Measurements from ENCODE around the gene ARFIP2. TPM values are rescaled to one million over a fixed set of nuclear protein-coding genes. Genes with fewer than 3 reads are reported as not detected.
A peak's percentile ranks its signal among the peaks of the same experiment; 100 is the strongest.

The ARFIP2 gene
- total and polyA plus RNA-seq, 8 donors, result 30.5 to 92.0 (median 38.6) TPM

DNA sequence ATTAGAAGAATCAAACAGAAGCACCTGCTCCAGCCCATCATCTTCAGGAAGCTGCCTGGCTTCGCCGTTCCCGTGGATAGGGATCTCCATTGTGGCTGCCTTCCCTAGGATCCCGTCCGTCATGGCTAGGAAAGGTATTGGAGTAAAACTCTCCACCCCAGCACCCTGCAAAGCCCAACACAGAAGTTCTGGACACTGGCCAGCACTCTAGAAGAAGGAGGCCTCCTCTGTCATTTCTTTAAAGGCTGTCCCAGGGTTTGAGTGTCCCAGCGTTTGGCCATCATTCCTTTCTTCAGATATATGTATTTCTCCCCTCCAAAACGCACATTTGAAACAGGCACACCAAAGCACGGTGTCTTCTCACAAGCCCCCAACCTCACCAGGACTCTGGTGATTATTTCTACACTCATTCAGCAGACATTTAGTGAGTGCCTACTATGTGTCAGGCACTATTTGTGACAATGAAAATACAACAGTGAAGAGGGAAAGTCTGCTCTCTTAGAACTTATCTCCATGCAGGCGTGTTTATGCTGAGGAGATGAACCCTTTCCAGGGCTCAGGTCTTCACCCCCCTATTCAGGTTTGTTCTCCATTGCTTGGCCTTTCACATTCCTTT is 724 bp downstream of the ARFIP2 start:
- Histone ChIP-seq H3K27me3 (no peaks in the 10 kb centered on the region), H3K27ac (peak overlapping the region; percentile 87 to 94 (median 91)), H3K36me3 (peaks cover 0 to 22% (median 14%) of the 10 kb centered on the region in 3 donors), H3K4me3 (peak overlapping the region; percentile 64 to 81 (median 77)), H3K9me3 (no peaks in the 10 kb centered on the region), H3K4me1 (peaks cover 16 to 27% (median 24%) of the 10 kb centered on the region in 3 donors)
- ATAC-seq, result no peak
- no peak for FAIRE-seq
- TF ChIP-seq, protein P1, sequence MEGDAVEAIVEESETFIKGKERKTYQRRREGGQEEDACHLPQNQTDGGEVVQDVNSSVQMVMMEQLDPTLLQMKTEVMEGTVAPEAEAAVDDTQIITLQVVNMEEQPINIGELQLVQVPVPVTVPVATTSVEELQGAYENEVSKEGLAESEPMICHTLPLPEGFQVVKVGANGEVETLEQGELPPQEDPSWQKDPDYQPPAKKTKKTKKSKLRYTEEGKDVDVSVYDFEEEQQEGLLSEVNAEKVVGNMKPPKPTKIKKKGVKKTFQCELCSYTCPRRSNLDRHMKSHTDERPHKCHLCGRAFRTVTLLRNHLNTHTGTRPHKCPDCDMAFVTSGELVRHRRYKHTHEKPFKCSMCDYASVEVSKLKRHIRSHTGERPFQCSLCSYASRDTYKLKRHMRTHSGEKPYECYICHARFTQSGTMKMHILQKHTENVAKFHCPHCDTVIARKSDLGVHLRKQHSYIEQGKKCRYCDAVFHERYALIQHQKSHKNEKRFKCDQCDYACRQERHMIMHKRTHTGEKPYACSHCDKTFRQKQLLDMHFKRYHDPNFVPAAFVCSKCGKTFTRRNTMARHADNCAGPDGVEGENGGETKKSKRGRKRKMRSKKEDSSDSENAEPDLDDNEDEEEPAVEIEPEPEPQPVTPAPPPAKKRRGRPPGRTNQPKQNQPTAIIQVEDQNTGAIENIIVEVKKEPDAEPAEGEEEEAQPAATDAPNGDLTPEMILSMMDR (IDR thresholded peaks at IDR 0.05), result no peak
- no peak for DNase-seq
- intact Hi-C loops (cut with DNase I), result no loop called here
- WGBS, 2 donors, result 21 to 26% methylated on average over 9 of the region's 9 CpGs

DNA sequence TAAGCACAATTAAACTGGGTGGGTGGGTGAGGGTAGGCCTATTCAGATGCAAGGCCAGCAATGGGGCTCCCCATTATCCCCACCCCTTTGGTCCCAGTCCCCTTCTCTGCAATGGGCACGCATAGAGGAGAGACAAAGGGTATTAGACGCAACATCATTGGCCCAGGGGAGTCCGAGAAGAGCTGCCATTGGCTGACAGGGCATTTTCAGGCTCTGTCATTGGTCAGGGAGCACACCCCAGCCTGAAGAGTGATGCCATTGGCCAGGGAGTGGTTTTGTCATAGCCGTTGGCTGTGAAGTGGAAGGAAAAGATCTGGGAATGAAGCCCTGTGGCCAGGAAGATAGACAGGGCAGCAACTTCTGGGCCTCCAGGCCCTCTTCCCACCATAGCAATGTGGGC is 4.6 kb downstream of the ARFIP2 start:
- TF ChIP-seq, protein P1 (IDR thresholded peaks at IDR 0.05), result no peak
- 91 to 94% methylated on average over 4 of the region's 4 CpGs for WGBS, 2 donors
- ATAC-seq (no peak), FAIRE-seq (no peak), DNase-seq (no peak)
- H3K4me1 ChIP-seq, result peaks cover 13 to 36% (median 19%) of the 10 kb centered on the region in 3 donors
- H3K27me3 ChIP-seq, result no peaks in the 10 kb centered on the region
- no peak overlapping the region for H3K4me3 ChIP-seq
- peaks cover 0 to 14% (median 14%) of the 10 kb centered on the region in 3 donors for H3K36me3 ChIP-seq
- H3K9me3 ChIP-seq, result no peaks in the 10 kb centered on the region
- peak overlapping the region in 3 of 4 donors; percentile 17 to 94 (median 71) for H3K27ac ChIP-seq
- intact Hi-C loops (cut with DNase I), result no loop called here

DNA sequence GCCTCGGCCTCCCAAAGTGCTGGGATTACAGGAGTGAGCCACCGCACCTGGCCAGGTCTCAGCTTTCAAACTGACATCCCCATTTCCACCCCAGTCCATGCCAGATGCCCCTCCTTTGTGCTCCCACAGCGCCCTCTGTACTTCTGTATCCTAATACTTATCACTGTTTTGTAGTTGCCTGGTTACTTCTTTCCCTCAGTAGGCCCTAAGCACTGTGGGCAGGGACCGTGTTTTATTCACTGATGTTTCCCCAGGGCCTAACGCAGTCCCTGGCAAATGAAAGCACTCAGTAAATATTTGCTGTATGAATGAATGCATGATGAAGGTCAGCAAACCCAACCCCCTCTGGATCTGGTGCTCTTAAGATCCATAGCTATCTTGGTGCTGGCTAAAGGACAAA is 5.2 kb downstream of the ARFIP2 start:
- peak in 4 of 6 donors; percentile 68 to 82 (median 73) for DNase-seq
- peak; percentile 59 to 65 (median 64) for ATAC-seq
- 25 to 35% methylated on average over 5 of the region's 5 CpGs for WGBS, 2 donors
- TF ChIP-seq, protein P1 (IDR thresholded peaks at IDR 0.05), result no peak
- Histone ChIP-seq H3K27ac (peak overlapping the region; percentile 35 to 94 (median 81)), H3K4me3 (no peak overlapping the region), H3K27me3 (no peaks in the 10 kb centered on the region), H3K36me3 (peaks cover 0 to 14% (median 14%) of the 10 kb centered on the region in 3 donors), H3K4me1 (peaks cover 13 to 36% (median 19%) of the 10 kb centered on the region in 3 donors), H3K9me3 (no peaks in the 10 kb centered on the region)
- FAIRE-seq, result no peak
- intact Hi-C loops (cut with DNase I), result no loop called here

DNA sequence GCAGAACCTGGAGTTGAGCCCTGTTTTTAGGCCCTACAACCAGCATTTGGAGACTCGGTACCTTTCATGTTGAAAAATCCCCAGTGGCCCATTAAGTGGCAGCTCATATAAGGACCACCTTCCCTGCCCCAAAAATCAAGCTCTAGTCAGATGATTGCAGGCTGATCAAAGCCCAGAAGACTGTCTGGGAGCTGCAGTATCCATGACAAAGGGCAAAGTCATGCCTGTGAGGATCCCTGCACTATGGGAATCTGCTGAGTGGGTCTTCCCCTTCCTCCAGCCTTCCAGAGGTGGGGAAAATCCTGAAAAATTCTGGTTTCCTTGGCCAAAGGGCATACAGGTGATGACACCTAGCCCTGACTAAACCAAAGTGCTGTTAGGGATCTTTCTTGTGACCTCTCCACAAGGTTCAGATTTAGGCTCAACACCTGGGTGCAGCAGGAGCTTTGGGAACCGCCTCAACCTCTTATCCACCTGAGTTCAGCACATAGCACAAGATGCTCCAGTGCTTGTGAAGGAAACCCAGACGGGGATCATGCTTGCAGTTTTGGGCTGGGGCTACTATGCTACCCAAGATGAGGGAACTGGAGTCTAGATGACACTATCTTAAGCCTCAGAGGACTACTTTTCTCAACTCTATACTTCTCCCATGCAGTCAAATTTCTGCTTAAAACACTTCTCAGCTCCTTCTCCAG is 6.2 kb downstream of the ARFIP2 start:
- TF ChIP-seq, protein P1 (IDR thresholded peaks at IDR 0.05), result no peak
- no peak overlapping the region for H3K4me3 ChIP-seq
- no peaks in the 10 kb centered on the region for H3K27me3 ChIP-seq
- peak overlapping the region in 3 of 4 donors; percentile 91 to 94 (median 94) for H3K27ac ChIP-seq
- intact Hi-C loops (cut with DNase I), result no loop called here
- WGBS, 2 donors, result 65 to 68% methylated on average over 3 of the region's 3 CpGs
- no peak for DNase-seq
- peaks cover 0 to 14% (median 14%) of the 10 kb centered on the region in 3 donors for H3K36me3 ChIP-seq
- FAIRE-seq, result no peak
- ATAC-seq, result no peak
- H3K4me1 ChIP-seq, result peaks cover 10 to 32% (median 18%) of the 10 kb centered on the region in 3 donors
- no peaks in the 10 kb centered on the region for H3K9me3 ChIP-seq
